Measurements from ENCODE around the gene ZNF22.

ZNF22 gene

GRCh38 chr10:44994752-44995530 is 5.8 kb upstream of the ZNF22 start:
- H3K36me3 Mint-ChIP-seq (ENCODE audit: low read depth), result peaks cover 7% of the 10 kb centered on the region
- H3K9me3 Mint-ChIP-seq, result peaks cover 4% of the 10 kb centered on the region
- TF ChIP-seq, protein P1, sequence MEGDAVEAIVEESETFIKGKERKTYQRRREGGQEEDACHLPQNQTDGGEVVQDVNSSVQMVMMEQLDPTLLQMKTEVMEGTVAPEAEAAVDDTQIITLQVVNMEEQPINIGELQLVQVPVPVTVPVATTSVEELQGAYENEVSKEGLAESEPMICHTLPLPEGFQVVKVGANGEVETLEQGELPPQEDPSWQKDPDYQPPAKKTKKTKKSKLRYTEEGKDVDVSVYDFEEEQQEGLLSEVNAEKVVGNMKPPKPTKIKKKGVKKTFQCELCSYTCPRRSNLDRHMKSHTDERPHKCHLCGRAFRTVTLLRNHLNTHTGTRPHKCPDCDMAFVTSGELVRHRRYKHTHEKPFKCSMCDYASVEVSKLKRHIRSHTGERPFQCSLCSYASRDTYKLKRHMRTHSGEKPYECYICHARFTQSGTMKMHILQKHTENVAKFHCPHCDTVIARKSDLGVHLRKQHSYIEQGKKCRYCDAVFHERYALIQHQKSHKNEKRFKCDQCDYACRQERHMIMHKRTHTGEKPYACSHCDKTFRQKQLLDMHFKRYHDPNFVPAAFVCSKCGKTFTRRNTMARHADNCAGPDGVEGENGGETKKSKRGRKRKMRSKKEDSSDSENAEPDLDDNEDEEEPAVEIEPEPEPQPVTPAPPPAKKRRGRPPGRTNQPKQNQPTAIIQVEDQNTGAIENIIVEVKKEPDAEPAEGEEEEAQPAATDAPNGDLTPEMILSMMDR (IDR thresholded peaks at IDR 0.05), result no peak
- DNase-seq, result no peak
- H3K4me1 Mint-ChIP-seq, result peaks cover 43% of the 10 kb centered on the region
- H3K27ac Mint-ChIP-seq, result no peak overlapping the region
- peaks cover 18% of the 10 kb centered on the region for H3K27me3 Mint-ChIP-seq (ENCODE audit: low read depth, poor library complexity)
- no peak overlapping the region for H3K4me3 Mint-ChIP-seq

DNA sequence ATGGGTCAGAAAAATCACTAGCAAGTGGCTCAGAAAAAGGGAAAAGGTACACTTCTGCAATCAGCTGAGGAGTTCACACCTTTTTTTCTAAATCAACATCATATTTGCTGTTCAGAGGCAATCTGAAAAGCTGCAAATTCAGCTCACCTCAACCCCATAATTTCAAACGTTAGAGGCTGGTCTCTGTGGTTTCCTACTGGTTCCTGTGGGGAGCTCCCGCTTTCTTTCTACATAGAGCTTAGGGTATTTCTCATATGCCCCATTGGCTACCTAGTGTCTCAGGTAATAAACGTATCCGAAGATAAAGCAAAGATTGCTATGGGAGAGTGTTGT is 5.2 kb upstream of the ZNF22 start:
- H3K4me3 Mint-ChIP-seq, result no peak overlapping the region
- H3K27me3 Mint-ChIP-seq (ENCODE audit: low read depth, poor library complexity), result peaks cover 17% of the 10 kb centered on the region
- peaks cover 10% of the 10 kb centered on the region for H3K9me3 Mint-ChIP-seq
- H3K4me1 Mint-ChIP-seq, result peaks cover 43% of the 10 kb centered on the region
- DNase-seq, result no peak
- no peak overlapping the region for H3K27ac Mint-ChIP-seq
- peaks cover 13% of the 10 kb centered on the region for H3K36me3 Mint-ChIP-seq (ENCODE audit: low read depth)
- TF ChIP-seq, protein P1 (IDR thresholded peaks at IDR 0.05), result no peak

DNA sequence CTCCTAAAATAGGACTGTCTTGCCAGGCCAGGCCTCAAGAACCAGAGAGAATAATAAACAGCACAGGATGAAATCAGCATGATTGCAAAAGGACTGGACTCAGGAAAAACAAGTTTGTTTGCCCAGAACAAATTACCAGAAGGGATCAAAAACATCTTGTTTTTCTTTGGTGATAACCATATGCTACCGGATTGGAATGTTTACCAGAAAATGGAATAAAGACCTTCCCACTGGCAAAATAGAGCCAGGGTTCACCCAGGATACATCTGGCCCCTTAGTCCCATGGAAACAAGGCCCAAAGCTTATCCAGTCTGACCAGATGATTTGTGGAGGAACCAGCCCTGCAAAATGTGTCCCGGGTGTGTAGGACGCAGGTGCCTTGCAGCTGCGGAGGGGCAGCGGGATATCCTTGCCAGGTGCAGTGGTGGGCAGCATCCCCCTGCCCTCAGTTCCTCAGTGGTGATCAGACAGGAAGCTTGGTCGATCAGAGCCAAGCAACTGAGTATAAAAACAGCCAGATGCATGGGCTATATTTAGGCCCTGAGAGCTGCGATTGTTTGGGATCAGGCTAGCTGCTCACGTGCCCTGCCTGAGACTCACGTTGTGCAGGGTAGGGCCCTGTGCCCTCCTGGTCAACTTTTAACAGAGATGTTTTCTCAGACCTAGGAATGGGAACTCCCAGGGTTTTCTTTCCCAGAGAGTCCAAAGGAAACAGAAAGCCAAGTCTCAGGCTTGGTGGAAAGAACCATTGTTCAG is 4.6 kb upstream of the ZNF22 start:
- H3K4me3 Mint-ChIP-seq, result no peak overlapping the region
- H3K27me3 Mint-ChIP-seq (ENCODE audit: low read depth, poor library complexity), result peaks cover 17% of the 10 kb centered on the region
- peaks cover 41% of the 10 kb centered on the region for H3K4me1 Mint-ChIP-seq
- H3K36me3 Mint-ChIP-seq (ENCODE audit: low read depth), result peaks cover 15% of the 10 kb centered on the region
- DNase-seq, result no peak
- H3K27ac Mint-ChIP-seq, result no peak overlapping the region
- peaks cover 12% of the 10 kb centered on the region for H3K9me3 Mint-ChIP-seq
- TF ChIP-seq, protein P1 (IDR thresholded peaks at IDR 0.05), result no peak

DNA sequence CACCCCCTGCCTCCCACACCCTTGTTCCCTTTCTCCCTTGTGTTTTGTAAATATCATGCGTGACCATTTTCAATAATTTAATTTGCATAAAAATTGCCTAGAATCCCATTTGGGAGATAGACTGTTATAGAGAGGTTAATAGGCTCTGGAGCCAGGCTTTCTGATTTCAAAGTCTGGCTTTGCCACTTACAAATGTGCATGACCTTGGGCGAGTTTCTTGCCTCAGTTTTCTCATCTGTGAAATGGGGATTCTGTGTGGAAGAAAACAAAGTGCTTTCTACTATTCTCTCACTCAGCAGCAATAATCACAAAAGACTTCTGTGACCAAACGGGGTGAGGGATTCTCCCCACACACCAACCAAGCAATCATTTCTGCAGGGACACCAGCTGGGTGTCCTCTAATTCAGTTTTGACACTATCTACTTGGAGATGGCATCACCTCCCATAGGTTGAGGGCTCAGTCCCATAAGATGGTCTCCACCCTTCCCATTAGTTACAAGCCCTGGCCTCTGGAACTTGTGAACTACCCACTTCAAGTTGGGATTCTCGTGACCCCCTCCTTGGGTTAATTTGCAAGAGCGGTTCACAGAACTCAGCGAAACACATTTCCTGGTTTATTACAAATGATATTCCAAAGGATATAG is 3.5 kb upstream of the ZNF22 start:
- DNase-seq, result no peak
- Mint-ChIP-seq H3K27me3 (ENCODE audit: low read depth, poor library complexity) (peaks cover 19% of the 10 kb centered on the region), H3K9me3 (peaks cover 20% of the 10 kb centered on the region), H3K4me3 (no peak overlapping the region), H3K36me3 (ENCODE audit: low read depth) (peaks cover 24% of the 10 kb centered on the region), H3K4me1 (peaks cover 42% of the 10 kb centered on the region), H3K27ac (no peak overlapping the region)
- TF ChIP-seq, protein P1 (IDR thresholded peaks at IDR 0.05), result no peak

GRCh38 chr10:44998146-44998631 is 2.5 kb upstream of the ZNF22 start:
- no peak overlapping the region for H3K27ac Mint-ChIP-seq
- no peak for DNase-seq
- peaks cover 34% of the 10 kb centered on the region for H3K36me3 Mint-ChIP-seq (ENCODE audit: low read depth)
- no peak overlapping the region for H3K4me3 Mint-ChIP-seq
- TF ChIP-seq, protein P1 (IDR thresholded peaks at IDR 0.05), result no peak
- peaks cover 30% of the 10 kb centered on the region for H3K9me3 Mint-ChIP-seq
- peaks cover 48% of the 10 kb centered on the region for H3K4me1 Mint-ChIP-seq
- peaks cover 19% of the 10 kb centered on the region for H3K27me3 Mint-ChIP-seq (ENCODE audit: low read depth, poor library complexity)

Measured in nephron progenitor cell (in vitro differentiated cells).